ENCODE measurements around the gene SGK1.
"Not testable (repeated sequence)": the region's sequence is repeated elsewhere in the genome, so short reads cannot be mapped to it uniquely, and the experiment has no call there.

Gene SGK1

GRCh38 chr6:134216301-134217010, 101.5 kb downstream of the SGK1 start:
- TF ChIP-seq JUND (IDR thresholded peaks at IDR 0.05; ENCODE audit: low read depth): no peak
- in situ Hi-C loops (cut with HindIII; ENCODE audit: low pct_unique_long_range_greater_than_20kb, low sequenced_read_pairs): no loop called here
- no peak for DNase-seq (ENCODE audit: low read depth in 1 of 2, low spot score in 1 of 2)

DNA sequence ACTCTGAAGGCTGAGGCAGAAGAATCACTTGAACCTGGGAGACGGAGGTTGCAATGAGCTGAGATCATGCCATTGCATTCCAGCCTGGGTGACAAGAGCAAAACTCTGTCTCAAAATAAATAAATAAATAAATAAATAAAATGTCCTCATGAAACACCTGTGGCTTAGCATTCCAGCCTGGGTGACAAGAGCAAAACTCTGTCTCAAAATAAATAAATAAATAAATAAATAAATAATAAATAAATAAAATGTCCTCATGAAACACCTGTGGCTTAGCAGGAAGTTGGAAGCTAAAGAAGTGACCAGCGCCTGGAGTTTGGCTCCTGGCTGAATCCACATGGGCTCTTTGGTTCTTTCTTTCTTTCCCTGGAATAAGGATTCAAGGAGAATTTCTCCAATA, 104.5 kb downstream of the SGK1 start:
- in situ Hi-C loops (cut with HindIII; ENCODE audit: low pct_unique_long_range_greater_than_20kb, low sequenced_read_pairs); DNase-seq (ENCODE audit: low read depth in 1 of 2, low spot score in 1 of 2): not testable (repeated sequence)

DNA sequence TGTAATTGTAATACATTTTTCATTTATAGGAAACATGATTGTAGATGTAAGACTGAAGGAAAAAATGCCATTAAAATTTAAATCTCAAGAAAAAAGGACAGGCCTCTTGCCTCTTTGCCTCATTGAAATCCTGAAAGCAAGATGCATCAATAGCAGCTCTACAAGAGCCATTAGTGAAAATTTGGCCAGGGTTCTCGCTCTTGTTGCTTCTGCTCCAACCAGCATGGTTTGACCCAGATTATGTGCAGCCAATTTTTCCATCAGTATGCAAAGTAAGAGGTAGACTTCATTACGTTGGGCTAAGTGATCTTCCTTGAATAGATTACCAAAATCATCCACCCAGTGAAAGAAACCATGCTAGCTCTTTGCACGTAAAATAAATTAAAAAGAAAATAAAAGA, 106.6 kb downstream of the SGK1 start:
- in situ Hi-C loops (cut with HindIII; ENCODE audit: low pct_unique_long_range_greater_than_20kb, low sequenced_read_pairs): no loop called here
- DNase-seq (ENCODE audit: low read depth in 1 of 2, low spot score in 1 of 2): no peak
- no peak for TF ChIP-seq JUND (IDR thresholded peaks at IDR 0.05; ENCODE audit: low read depth)

DNA sequence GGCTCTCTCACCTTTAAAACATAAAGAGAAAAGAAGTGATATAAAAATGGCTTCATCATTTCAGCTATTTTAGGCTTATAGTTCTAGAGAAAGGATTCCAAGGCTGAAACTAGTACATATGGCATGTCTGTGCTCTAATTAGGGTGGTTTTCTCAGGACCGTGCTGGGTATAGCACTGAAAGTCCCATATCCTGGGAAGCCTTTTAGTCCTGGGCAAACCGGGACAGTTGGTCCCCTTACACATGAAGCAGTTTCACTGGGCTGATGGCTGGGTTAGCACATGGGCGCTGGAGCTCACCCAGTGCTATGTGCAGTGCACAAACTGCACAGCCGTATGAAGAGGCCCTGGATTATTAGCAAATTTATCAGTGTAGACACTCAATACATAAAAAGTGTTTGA, 110.5 kb downstream of the SGK1 start:
- in situ Hi-C loops (cut with HindIII; ENCODE audit: low pct_unique_long_range_greater_than_20kb, low sequenced_read_pairs): no loop called here
- no peak for TF ChIP-seq JUND (IDR thresholded peaks at IDR 0.05; ENCODE audit: low read depth)
- DNase-seq (ENCODE audit: low read depth in 1 of 2, low spot score in 1 of 2): no peak

DNA sequence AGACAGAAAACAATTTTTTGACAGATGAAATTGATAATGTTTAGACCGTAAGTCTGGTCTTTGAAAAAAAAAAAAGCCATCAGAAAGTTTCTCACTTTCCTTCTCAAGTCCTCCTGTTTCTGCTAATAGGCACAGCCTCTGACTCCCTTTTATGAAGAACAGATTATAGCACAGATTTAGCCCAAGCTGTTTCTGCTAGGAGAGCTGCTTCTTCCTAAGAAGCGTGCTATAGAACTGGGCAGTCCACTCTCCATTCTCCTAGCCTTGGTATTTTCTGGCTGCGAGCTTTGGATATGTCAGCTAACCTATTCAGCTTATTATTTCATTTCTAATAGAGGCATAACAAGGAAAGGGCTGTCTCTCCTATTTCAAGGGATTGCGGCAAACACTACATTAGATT, 112.5 kb downstream of the SGK1 start:
- TF ChIP-seq JUND (IDR thresholded peaks at IDR 0.05; ENCODE audit: low read depth): no peak
- no peak for DNase-seq (ENCODE audit: low read depth in 1 of 2, low spot score in 1 of 2)
- in situ Hi-C loops (cut with HindIII; ENCODE audit: low pct_unique_long_range_greater_than_20kb, low sequenced_read_pairs): no loop called here

DNA sequence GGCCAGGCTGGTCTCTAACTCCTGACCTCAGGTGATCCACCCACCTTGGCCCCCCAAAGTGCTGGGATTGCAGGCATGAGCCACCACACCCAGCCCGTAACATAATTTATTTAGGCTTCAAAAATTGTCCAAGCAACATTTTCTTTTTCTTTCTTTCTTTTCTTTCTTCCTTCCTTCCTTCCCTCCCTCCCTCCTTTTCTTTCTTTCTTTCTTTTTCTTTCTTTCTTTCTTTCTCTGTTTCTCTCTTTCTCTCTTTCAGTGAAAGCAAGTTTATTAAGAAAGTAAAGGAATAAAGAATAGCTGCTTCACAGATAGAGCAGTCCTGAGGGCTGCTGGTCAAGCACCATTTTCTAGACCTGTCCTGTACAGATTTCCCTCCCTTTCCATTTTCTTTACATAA, 113.2 kb downstream of the SGK1 start:
- in situ Hi-C loops (cut with HindIII; ENCODE audit: low pct_unique_long_range_greater_than_20kb, low sequenced_read_pairs); DNase-seq (ENCODE audit: low read depth in 1 of 2, low spot score in 1 of 2): not testable (repeated sequence)

GRCh38 chr6:134204031-134204430, 113.9 kb downstream of the SGK1 start:
- no peak for DNase-seq (ENCODE audit: low read depth in 1 of 2, low spot score in 1 of 2)
- TF ChIP-seq JUND (IDR thresholded peaks at IDR 0.05; ENCODE audit: low read depth): no peak
- in situ Hi-C loops (cut with HindIII; ENCODE audit: low pct_unique_long_range_greater_than_20kb, low sequenced_read_pairs): no loop called here

GRCh38 chr6:134201716-134202115, 116.2 kb downstream of the SGK1 start:
- in situ Hi-C loops (cut with HindIII; ENCODE audit: low pct_unique_long_range_greater_than_20kb, low sequenced_read_pairs): no loop called here
- no peak for TF ChIP-seq JUND (IDR thresholded peaks at IDR 0.05; ENCODE audit: low read depth)
- DNase-seq (ENCODE audit: low read depth in 1 of 2, low spot score in 1 of 2): no peak

GRCh38 chr6:134199848-134200606, 117.9 kb downstream of the SGK1 start:
- no peak for DNase-seq (ENCODE audit: low read depth in 1 of 2, low spot score in 1 of 2)
- TF ChIP-seq JUND (IDR thresholded peaks at IDR 0.05; ENCODE audit: low read depth): no peak
- in situ Hi-C loops (cut with HindIII; ENCODE audit: low pct_unique_long_range_greater_than_20kb, low sequenced_read_pairs): no loop called here

DNA sequence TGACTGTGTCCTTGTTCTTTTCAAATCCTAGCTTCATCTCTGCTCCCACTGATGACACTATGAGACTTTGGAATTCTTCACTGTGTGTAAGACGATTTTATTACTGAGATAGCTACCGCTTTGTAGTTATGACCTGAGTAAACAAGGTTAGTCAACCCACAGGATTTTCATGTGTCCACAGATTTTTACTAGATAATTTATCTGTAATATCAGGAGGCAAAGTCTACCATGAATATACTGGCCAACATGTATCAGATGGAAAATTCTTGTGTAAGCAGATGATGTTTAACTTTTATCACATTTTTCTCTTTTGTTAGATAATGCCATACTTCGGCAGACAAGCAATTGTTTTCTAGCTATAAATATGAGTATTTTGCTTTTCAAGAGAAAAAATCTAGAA, 119.8 kb downstream of the SGK1 start:
- TF ChIP-seq JUND (IDR thresholded peaks at IDR 0.05; ENCODE audit: low read depth): no peak
- in situ Hi-C loops (cut with HindIII; ENCODE audit: low pct_unique_long_range_greater_than_20kb, low sequenced_read_pairs): no loop called here
- no peak for DNase-seq (ENCODE audit: low read depth in 1 of 2, low spot score in 1 of 2)

- in situ Hi-C loops (cut with HindIII; ENCODE audit: low pct_unique_long_range_greater_than_20kb, low sequenced_read_pairs); DNase-seq (ENCODE audit: low read depth in 1 of 2, low spot score in 1 of 2): not testable (repeated sequence)
These were observed 120.2 kb downstream of the SGK1 start for GRCh38 chr6:134197685-134198084.

GRCh38 chr6:134196568-134197193, 121.2 kb downstream of the SGK1 start:
- in situ Hi-C loops (cut with HindIII; ENCODE audit: low pct_unique_long_range_greater_than_20kb, low sequenced_read_pairs): no loop called here
- TF ChIP-seq JUND (IDR thresholded peaks at IDR 0.05; ENCODE audit: low read depth): no peak
- no peak for DNase-seq (ENCODE audit: low read depth in 1 of 2, low spot score in 1 of 2)

- DNase-seq (ENCODE audit: low read depth in 1 of 2, low spot score in 1 of 2): no peak
- in situ Hi-C loops (cut with HindIII; ENCODE audit: low pct_unique_long_range_greater_than_20kb, low sequenced_read_pairs): no loop called here
- no peak for TF ChIP-seq JUND (IDR thresholded peaks at IDR 0.05; ENCODE audit: low read depth)
These were observed 121.9 kb downstream of the SGK1 start for GRCh38 chr6:134195985-134196384.
